GM21381 (cell line): ENCODE measurements around the gene ITLN1.
"Not testable (repeated sequence)": the region's sequence is repeated elsewhere in the genome, so short reads cannot be mapped to it uniquely, and the experiment has no call there.

Experiments used
- ATAC-seq: cut with Tn5 transposase; IDR thresholded peaks from one replicate; pipeline ENCODE4 v1.9.1; 2021; ENCODE audit warnings: mild to moderate bottlenecking, moderate library complexity; ENCODE audit not compliant: unreplicated experiment

Gene ITLN1

GRCh38 chr1:160883581-160884513 is 1.1 kb downstream of the ITLN1 start:
- no peak for ATAC-seq

- ATAC-seq: no peak
Measured at GRCh38 chr1:160882582-160882981, 2.4 kb downstream of the ITLN1 start.

GRCh38 chr1:160881264-160881663 is 3.7 kb downstream of the ITLN1 start:
- ATAC-seq: not testable (repeated sequence)

- ATAC-seq: no peak
Measured at GRCh38 chr1:160880216-160880615, 4.8 kb downstream of the ITLN1 start.

GRCh38 chr1:160879056-160879455 is 5.9 kb downstream of the ITLN1 start:
- no peak for ATAC-seq

- ATAC-seq: no peak
Measured at GRCh38 chr1:160877221-160877620, 7.8 kb downstream of the ITLN1 start.

- no peak for ATAC-seq
Measured at GRCh38 chr1:160876311-160876710, 8.7 kb downstream of the ITLN1 start.

GRCh38 chr1:160875591-160875990 is 9.4 kb downstream of the ITLN1 start:
- ATAC-seq: not testable (repeated sequence)

GRCh38 chr1:160874935-160875334 is 10.0 kb downstream of the ITLN1 start:
- ATAC-seq: no peak

- ATAC-seq: no peak
Measured at GRCh38 chr1:160868141-160868540, 16.8 kb downstream of the ITLN1 start.

GRCh38 chr1:160867651-160868050 is 17.3 kb downstream of the ITLN1 start:
- ATAC-seq: not testable (repeated sequence)

GRCh38 chr1:160866695-160867260 is 18.2 kb downstream of the ITLN1 start:
- ATAC-seq: no peak

GRCh38 chr1:160866001-160866694 is 18.8 kb downstream of the ITLN1 start:
- ATAC-seq: no peak

- ATAC-seq: no peak
Measured at GRCh38 chr1:160865337-160865736, 19.6 kb downstream of the ITLN1 start.

GRCh38 chr1:160864173-160864572 is 20.8 kb downstream of the ITLN1 start:
- ATAC-seq: no peak

GRCh38 chr1:160863774-160864131 is 21.2 kb downstream of the ITLN1 start:
- no peak for ATAC-seq

- ATAC-seq: no peak
Measured at GRCh38 chr1:160863061-160863773, 21.8 kb downstream of the ITLN1 start.

GRCh38 chr1:160862203-160863060 is 22.5 kb downstream of the ITLN1 start, which contains the start of gene CD244:
CD244 (minus strand) TSS chr1:160862887; CDS start chr1:160862677, 210 bp downstream.
- ATAC-seq: peak; percentile 79

- ATAC-seq: no peak
Measured at GRCh38 chr1:160860840-160861505, 24.0 kb downstream of the ITLN1 start.
